GM18873 (cell line): ENCODE results near the gene HHIPL1.
"Not testable (repeated sequence)": the region's sequence is repeated elsewhere in the genome, so short reads cannot be mapped to it uniquely, and the experiment has no call there.

ENCODE experiments used
- ATAC-seq: cut with Tn5 transposase; IDR thresholded peaks from one replicate; pipeline ENCODE4 v1.9.1; 2021; ENCODE audit warnings: mild to moderate bottlenecking, moderate library complexity, moderate number of reproducible peaks; ENCODE audit not compliant: unreplicated experiment, low FRiP score

HHIPL1 gene

GRCh38 chr14:99632410-99633035, 12.4 kb upstream of the HHIPL1 start:
- no peak for ATAC-seq

DNA sequence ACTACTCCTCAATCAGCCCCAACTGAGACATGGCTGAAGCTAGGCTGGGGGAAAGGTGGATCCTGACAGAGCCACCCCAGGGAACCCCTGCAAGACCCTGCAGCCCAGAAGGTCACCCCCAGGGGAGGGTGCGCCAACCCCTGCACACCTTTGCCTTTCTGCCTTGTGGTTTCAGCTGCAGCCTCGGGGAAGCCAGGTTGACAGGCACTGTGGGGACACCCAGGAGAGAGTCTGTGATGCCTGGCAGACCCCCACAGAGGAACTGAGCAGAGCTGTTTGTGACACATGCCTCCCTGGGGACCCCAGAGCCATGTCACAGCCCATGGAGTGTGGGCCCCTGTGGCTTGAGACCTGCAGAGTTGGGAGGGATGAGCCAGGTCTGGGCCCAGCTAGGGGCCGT, 11.8 kb upstream of the HHIPL1 start:
- no peak for ATAC-seq

- ATAC-seq, result no peak
These were observed 11.0 kb upstream of the HHIPL1 start for GRCh38 chr14:99633918-99634317.

GRCh38 chr14:99634443-99634842, 10.5 kb upstream of the HHIPL1 start:
- no peak for ATAC-seq

DNA sequence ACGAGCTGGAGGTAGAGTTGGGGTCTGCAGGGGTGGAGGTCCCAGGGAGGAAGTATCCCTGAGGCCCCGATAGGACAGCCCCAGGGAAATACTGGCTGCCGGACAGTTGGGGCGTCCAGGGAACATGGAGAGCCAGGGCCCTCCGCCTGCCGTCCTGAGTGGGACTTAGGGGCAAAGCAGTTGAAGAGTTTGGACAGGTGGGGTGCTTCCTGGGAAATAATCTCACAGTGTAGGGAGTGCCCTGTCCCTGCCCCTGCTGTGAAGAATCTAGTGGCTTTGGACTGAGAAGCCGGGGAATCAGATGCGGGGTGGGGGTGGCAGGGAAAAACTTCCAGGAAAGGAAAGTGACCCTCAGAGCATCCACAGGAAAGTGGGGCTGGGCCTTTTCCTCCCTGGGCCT, 9.8 kb upstream of the HHIPL1 start:
- ATAC-seq, result no peak

GRCh38 chr14:99636487-99636886, 8.4 kb upstream of the HHIPL1 start:
- no peak for ATAC-seq

- no peak for ATAC-seq
These were observed 7.3 kb upstream of the HHIPL1 start for GRCh38 chr14:99637624-99638023.

DNA sequence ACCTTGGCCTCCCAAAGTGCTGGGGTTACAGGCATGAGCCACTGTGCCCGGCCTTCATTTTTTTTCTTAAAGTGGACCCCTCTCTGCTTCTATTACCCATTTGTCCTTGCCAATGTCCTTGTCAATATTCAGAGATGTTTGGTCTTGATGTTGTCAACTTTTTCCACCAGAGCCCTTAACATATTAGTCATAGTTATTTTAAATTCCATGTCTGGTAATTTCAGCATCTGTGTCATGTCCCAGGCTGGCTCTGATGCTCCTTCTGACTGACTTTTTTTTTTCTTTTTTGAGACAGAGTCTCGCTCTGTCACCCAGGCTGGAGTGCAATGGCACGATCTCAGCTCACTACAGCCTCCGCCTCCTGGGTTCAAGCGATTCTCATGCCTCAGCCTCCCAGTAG, 2.2 kb upstream of the HHIPL1 start:
- not testable (repeated sequence) for ATAC-seq

GRCh38 chr14:99643343-99643742, 1.6 kb upstream of the HHIPL1 start:
- ATAC-seq, result no peak

DNA sequence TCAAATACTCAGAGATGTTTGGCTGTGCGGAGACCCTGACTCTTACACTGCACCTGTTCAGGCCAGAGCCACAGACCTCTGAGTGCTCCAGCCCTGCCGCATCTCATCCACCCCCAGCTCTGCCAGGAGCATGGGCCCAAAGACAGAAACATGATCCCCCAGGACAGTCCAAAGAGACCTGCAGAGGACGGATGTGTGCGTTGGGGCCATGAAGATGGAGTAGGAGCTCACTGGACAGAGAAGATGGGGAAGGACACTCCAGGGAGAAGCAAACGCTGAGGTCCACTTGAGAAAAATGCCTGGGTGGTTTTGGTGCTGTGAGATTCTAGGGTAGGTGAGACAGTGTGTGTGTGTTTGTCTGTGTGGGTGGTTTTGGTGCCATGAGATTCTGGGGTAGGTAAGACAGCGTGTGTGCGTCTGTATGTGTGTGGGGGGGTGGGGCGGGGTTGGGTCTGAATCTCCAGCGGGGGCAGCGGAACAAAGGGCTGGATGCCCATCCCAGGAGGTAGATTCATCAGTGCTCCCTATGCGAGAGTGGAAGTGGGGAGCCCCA, 818 bp upstream of the HHIPL1 start:
- ATAC-seq, result no peak

DNA sequence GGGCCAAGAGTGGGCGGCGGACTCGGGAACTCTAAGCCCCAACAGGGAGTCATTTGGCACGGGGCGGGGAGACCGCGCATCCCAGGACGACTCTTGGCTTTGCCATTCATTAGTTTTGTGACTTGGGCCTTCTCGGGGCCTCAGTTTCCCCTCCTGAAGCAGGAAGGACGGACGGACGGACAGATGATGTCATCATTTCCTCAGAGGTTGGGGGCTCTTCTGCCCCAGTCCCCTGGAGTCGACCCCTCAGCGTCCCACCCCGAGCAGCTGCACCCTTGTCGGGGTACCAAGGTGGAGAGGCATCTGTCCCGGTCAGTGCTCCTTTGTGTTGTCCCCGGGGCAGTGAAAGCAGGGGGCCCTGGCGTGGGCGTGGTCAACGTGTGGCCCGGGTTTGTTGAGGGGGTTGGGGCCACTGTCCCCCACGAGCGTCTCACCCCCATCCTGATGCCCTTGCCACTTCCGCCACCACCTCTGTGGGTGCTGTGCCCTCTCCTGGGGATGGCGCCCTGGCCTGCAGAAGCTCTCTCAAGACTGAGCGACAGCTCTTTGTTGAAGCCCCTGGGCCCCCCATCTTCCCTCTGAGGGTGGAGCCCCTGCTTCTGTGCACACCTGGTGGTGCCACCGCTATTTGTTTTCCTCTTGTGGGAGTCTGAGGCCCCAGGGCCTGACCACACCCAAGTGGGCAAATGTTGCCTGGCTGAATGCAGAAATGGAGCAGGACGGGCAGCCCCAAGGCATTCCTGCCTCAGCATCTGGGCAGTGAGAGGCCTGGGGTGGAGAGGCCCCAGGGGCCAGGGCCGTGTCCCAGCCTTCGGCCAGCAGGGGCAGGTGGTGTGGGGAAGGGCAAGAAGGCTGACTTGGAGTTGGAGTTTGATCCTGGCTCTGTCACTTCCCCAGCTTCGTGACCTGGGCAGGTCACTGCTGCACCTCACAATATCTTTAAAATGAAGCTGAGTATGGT, 896 bp downstream of the HHIPL1 start:
- ATAC-seq, result no peak

- no peak for ATAC-seq
These were observed 2.5 kb downstream of the HHIPL1 start for GRCh38 chr14:99647411-99647810.

- ATAC-seq, result no peak
These were observed 3.3 kb downstream of the HHIPL1 start for GRCh38 chr14:99648027-99648784.

GRCh38 chr14:99649219-99649618, 4.3 kb downstream of the HHIPL1 start:
- ATAC-seq, result no peak

- no peak for ATAC-seq
These were observed 4.7 kb downstream of the HHIPL1 start for GRCh38 chr14:99649643-99650042.

- ATAC-seq, result no peak
These were observed 5.3 kb downstream of the HHIPL1 start for GRCh38 chr14:99650189-99650588.

DNA sequence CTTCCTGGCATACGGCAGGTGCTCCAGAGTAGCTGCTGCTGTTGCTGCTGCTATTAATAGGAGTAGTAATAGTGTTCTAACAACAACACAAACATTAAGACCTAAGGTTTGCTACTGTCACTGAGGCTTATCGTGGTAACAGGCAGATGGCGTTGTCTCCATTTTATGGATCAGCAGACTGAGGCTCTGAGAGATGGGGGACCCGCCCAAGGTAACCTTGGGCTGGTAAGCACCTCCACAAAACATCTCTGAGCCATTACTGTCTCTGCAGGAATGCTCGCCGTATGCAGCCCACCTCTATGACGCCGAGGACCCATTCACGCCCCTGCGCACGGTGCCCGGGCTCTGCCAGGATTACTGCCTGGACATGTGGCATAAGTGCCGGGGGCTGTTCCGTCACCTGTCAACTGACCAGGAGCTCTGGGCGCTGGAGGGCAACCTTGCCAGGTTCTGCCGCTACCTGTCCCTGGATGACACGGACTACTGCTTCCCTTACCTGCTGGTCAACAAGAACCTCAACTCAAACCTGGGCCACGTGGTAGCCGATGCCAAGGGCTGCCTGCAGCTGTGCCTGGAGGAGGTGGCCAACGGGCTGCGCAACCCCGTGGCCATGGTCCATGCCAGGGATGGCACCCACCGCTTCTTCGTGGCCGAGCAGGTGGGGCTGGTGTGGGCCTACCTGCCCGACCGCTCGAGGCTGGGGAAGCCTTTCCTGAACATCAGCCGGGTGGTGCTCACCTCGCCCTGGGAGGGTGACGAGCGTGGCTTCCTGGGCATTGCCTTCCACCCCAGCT, 7.2 kb downstream of the HHIPL1 start:
- ATAC-seq, result no peak

- ATAC-seq, result no peak
These were observed 9.5 kb downstream of the HHIPL1 start for GRCh38 chr14:99654235-99654985.

- ATAC-seq, result no peak
These were observed 10.6 kb downstream of the HHIPL1 start for GRCh38 chr14:99655521-99655920.
